Omental fat pad (tissue), 4 donors: ENCODE measurements around the gene TFCP2L1. TPM values are rescaled to one million over a fixed set of nuclear protein-coding genes. Genes with fewer than 3 reads are reported as not detected.

Source experiments
- ATAC-seq: fragments of 150-250 bp; one replicate; pipeline ENCODE4 v1.9.1; 2016; ENCODE audit warnings: mild to moderate bottlenecking, moderate library complexity; ENCODE audit not compliant: low FRiP score
- DNase-seq: peaks from one replicate; pipeline ENCODE4 v3.0.0-alpha.2; 2019; ENCODE audit warnings: low spot score
- CTCF ChIP-seq, 3 donors: fragments of 450-650 bp; IDR thresholded peaks; one replicate each; pipeline ENCODE4 v1.5.1; 2016 to 2017; ENCODE audit warnings: antibody characterized with exemption in 3 of 3, mild to moderate bottlenecking in 3 of 3, moderate library complexity in 2 of 3
- total RNA-seq, 4 donors: library from RNA; depleted of rRNA; stranded (reverse); fragments of >200 nt; gene quantifications; one replicate each; pipeline ENCODE4 v1.1.0, GENCODE V29; 2016

Gene TFCP2L1
- total RNA-seq, 4 donors from 2014 or later = 2.0 to 5.8 (median 3.6) TPM

- no peak for TF ChIP-seq CTCF (IDR thresholded peaks at IDR 0.05)
- DNase-seq (no peak), ATAC-seq (no peak)
Observed at GRCh38 chr2:121287146-121287798, 2.3 kb upstream of the TFCP2L1 start.

DNA sequence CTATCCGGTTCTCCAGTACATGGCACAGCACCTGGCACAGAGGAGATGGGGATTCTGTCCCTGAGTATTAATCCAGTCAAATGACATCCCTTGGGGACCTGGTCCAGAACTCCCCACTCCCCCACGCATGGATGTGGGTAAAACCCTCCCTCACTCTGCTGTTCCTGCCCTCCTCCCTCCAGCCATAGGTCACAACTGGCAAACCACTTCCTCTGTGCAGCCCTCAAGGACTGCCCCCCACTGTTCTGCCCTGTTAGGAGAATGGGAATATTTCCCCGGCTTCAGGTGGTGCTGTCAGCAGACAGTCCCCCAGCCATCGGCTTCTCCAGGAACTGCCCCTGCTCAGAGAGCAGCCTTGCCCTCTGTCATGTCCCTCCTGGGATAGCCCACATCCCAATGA lies 1.5 kb upstream of the TFCP2L1 start:
- DNase-seq = no peak
- ATAC-seq = no peak
- no peak for TF ChIP-seq CTCF (IDR thresholded peaks at IDR 0.05)

DNA sequence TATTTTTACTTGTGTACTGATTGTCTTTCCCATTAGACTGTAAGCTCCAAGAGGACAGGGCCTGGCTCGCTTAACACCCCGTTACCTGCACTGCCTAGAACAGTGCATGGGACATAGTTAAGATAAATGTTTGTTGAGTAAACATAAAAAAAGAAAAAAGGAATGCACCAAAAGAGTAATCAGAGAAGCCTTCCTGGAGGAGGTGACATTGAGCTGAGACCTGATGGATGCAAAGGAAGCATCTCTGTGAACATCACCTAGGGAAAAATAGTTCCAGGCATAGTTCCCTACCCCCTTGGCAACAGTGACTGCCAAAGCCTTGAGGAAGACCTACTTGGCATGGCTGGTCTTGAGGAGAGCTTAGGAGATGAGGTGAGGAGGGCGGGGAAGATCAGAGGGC lies 924 bp upstream of the TFCP2L1 start:
- no peak for ATAC-seq
- no peak for DNase-seq
- no peak for TF ChIP-seq CTCF (IDR thresholded peaks at IDR 0.05)

GRCh38 chr2:121283670-121284462 lies 1.1 kb downstream of the TFCP2L1 start:
- DNase-seq (no peak), ATAC-seq (no peak)
- TF ChIP-seq CTCF (IDR thresholded peaks at IDR 0.05) = no peak

- DNase-seq (no peak), ATAC-seq (no peak)
- no peak for TF ChIP-seq CTCF (IDR thresholded peaks at IDR 0.05)
Observed at GRCh38 chr2:121282800-121283385, 2.1 kb downstream of the TFCP2L1 start.

DNA sequence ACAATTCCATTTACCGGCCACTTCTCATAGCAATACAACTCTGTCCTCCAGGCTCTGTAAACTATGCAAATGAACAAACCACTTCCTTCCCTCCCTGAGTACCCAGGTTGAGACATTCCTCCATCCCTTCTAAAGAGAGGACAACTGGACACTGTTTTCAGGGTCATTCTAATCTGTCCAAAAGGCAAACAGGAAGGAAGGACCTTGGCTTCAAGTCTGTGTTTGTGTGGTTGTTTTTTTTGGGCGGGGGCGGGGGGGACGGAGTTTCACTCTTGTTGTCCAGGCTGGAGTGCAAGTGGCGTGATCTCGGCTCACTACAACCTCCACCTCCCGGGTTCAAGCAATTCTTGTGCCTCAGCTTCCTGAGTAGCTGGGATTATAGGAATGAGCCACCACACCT lies 3.3 kb downstream of the TFCP2L1 start:
- no peak for TF ChIP-seq CTCF (IDR thresholded peaks at IDR 0.05)
- ATAC-seq (no peak), DNase-seq (no peak)
